GM18909 (cell line): ENCODE results near the gene PHC1.
"Not testable (repeated sequence)": the region's sequence is repeated elsewhere in the genome, so short reads cannot be mapped to it uniquely, and the experiment has no call there.

Experiments
- ATAC-seq: cut with Tn5 transposase; IDR thresholded peaks from one replicate; pipeline ENCODE4 v1.9.1; 2021; ENCODE audit warnings: mild to moderate bottlenecking; ENCODE audit not compliant: unreplicated experiment, poor library complexity

The PHC1 gene

DNA sequence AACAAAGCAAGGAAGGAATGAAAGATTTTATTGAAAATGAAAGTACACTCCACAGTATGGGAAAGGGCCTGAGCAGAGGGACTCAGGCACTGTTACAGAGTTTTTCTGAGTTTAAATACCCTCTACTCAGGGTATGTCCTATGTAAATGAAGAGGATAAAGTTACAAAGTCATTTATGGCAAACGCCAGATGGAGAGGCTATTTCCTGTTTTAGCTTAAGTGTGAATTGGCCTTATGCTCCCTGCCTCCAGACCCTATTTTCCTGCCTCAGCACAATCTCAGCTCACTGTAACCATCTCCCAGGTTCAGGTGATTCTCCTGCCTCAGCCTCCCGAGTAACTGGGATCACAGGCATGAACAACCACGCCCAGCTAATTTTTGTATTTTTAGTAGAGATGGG, 6.8 kb upstream of the PHC1 start:
- no peak for ATAC-seq

DNA sequence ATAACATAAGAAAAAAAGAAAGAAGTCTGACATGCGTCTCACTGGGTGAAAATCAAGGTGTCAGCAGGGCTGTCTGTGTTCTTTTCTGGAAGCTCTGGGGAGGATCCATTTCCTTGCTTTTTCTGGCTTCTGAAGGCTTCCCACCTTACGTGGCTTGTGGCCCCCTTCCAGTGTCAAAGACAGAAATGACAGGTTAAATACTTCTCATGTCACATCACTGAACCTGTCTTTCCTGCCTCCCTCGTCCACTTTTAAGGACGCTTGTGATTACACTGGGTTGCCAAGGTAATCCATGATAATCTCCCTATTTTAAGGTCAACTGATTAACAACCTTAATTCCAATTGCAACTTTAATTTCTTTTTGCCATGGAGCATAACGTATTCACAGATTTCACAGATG, 4.6 kb upstream of the PHC1 start:
- no peak for ATAC-seq

- ATAC-seq: no peak
Measured at GRCh38 chr12:8911606-8912268, 2.6 kb upstream of the PHC1 start.

- ATAC-seq: no peak
Measured at GRCh38 chr12:8912914-8913313, 1.4 kb upstream of the PHC1 start.

DNA sequence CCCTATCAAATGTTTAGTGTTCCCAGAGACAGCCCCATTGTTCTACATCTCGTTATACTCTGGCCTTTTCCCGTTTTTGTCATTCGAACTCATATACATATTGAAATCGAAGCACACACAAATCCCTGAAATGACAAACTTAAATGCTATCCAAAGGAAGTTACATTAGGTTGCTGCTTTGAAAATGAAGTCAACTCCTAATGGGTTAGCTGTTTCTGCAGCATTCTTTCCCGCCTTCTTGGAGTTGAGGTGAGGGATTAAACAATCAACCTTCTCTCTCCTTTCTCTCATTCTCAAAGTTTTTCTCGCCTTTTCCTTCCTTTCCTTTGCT, 642 bp upstream of the PHC1 start:
- no peak for ATAC-seq

DNA sequence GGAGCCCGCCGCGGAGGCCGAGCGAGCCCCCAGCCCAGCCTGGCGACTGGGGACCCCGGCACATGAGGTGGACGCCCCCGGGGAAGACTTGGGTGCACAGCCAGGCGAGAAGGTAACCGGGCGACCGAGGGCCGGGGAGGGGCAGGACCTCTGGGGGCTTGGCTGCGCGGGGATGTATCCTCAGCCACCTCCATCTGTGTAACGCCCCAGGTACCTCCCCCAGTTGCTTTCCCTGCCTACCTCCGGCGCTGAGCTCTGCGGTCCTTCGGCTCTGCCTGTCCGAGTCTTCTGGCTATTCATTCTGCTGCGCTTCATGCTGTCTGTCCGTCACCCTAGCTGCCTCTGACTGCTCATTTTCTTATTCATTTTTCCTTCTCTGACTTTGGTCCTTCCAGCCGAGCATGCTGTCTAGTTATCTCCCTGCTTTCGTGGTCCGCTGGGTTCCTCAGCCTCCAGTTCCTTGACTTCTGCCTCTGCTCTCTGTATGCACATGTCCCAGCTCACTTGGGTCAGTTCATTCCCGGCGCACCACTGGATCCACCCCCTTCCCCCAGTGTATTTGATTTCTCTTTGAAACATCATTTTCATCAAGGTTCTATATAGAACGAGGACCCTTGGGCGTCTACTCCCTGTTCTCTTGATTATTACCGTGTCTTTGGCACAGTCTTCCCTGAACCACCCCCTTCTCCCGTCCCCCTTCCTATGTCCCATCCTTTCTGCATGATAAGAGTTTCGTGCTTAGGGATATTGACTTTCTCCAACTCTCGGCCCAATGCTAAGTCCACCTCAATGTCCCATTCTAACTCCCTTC, 612 bp downstream of the PHC1 start:
- peak; percentile 61 for ATAC-seq

- no peak for ATAC-seq
Measured at GRCh38 chr12:8916154-8916553, 1.8 kb downstream of the PHC1 start.

GRCh38 chr12:8917031-8917430, 2.7 kb downstream of the PHC1 start:
- no peak for ATAC-seq

DNA sequence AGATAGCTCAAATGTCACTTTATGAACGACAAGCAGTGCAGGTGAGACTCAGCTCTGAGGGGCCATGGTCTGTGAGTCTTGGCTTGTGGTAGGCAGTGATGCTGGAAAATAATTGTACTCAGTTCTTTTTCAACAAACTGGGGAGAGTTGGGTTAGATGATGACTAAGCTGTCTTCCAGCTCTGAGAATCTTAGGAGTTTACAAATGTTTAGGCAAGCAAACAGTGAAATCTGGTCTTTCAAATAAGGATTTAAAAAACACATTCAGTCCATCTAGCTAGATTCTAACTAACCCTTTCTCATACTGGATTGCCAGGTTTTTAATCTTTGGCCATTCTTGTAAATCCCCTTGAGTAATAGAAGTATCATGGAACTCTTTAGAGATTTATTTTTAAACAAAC, 3.4 kb downstream of the PHC1 start:
- no peak for ATAC-seq

DNA sequence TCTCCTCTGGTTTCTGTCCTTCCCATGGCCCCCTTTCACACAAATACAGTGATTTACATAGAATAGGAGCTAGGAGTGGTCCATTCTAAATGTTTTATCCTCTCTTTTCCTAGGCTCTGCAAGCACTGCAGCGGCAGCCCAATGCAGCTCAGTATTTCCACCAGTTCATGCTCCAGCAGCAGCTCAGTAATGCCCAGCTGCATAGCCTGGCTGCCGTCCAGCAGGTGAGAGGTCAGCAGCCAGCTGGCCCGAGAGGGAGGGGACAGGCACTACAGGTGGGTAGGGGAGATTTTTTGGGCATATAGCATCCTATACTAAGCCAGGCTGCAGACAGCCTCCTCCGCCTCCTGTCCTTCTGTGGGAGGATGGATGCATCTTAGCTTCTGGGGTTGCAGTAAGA, 5.3 kb downstream of the PHC1 start:
- not testable (repeated sequence) for ATAC-seq

DNA sequence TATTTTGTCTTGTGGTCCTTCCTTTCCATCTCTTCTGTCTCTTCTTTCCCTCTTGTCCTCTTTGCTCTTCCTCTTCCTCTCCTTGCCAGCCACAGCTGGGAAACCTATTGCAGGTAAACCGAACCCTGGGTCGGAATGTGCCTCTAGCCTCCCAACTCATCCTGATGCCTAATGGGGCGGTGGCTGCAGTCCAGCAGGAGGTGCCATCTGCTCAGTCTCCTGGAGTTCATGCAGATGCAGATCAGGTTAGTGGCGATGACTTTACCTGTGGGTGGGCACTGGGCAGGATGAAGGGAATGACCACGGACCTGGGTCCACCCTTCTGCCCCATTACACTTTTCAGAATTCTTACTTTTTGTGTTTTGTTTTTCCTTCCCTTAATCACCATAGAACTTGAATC, 8.2 kb downstream of the PHC1 start:
- ATAC-seq: no peak

GRCh38 chr12:8930655-8931323, 16.5 kb downstream of the PHC1 start:
- not testable (repeated sequence) for ATAC-seq

- ATAC-seq: not testable (repeated sequence)
Measured at GRCh38 chr12:8932464-8932863, 18.2 kb downstream of the PHC1 start.

DNA sequence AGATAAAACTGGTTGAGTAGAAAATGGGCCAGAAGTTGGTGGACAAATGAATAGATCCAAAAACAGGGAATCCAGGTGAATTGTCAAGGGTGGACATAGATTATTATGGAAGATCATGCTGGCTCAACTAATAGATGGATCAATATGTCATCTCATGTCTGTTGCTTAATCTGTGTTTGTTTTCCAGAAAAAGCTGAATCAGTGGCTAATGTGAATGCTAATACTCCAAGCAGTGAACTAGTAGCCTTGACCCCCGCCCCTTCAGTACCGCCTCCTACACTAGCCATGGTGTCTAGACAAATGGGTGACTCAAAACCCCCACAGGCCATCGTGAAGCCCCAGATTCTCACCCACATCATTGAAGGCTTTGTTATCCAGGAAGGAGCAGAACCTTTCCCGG, 19.8 kb downstream of the PHC1 start:
- ATAC-seq: not testable (repeated sequence)

GRCh38 chr12:8936735-8937134, 22.4 kb downstream of the PHC1 start:
- no peak for ATAC-seq

- not testable (repeated sequence) for ATAC-seq
Measured at GRCh38 chr12:8937842-8938442, 23.6 kb downstream of the PHC1 start.

DNA sequence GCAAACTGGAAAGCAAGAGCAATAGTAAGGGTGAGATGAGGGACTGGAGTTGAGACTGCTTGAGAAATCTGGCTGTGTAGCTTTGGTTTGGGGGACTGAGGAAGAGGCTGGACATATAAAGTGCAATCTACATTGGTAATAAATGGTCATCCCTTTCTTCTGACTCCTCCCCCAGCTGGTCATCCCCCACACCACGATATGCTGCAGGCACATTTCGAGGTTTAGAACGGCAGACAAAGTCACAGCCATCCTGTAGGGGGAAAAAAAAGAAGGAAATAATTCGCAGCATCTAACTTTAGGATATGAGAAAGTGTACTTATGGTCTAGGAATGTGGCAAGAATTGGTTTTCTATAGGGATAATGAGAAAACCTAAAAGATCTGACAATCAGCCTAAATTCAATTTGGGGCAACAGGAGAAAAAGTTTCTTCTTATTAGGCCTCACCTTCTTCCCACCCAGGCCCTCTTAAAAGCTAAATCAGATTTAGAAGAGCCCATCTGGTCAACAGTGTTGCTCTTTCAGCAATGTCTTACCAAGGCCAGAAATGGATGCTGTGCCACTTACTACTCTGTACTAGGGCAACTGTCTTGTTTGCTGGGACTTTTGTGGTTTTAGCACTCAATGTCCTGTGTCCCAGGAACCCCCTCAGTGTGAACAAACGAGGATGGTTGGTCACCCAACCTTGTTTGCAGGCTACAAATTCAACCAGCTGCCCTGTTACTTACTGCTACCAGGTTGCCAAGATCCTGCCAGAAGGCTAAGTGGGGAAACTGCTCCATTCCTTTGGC, 27.6 kb downstream of the PHC1 start:
- no peak for ATAC-seq

- no peak for ATAC-seq
Measured at GRCh38 chr12:8943565-8944186, 29.4 kb downstream of the PHC1 start.

- no peak for ATAC-seq
Measured at GRCh38 chr12:8946733-8947132, 32.4 kb downstream of the PHC1 start.

GRCh38 chr12:8947737-8948136, 33.4 kb downstream of the PHC1 start:
- ATAC-seq: no peak
